Colonic mucosa (tissue), 4 donors: ENCODE results near the gene ZMIZ1. TPM values are rescaled to one million over a fixed set of nuclear protein-coding genes. Genes with fewer than 3 reads are reported as not detected.

Source experiments
- DNase-seq: peaks from one replicate; pipeline ENCODE4 v3.0.0-alpha.2; 2020
- H3K27ac ChIP-seq: fragments of 200-600 bp; one replicate; pipeline ENCODE4 v1.8.0; 2021
- H3K27me3 ChIP-seq: fragments of 200-600 bp; one replicate; pipeline ENCODE4 v1.8.0; 2021
- H3K36me3 ChIP-seq: fragments of 200-600 bp; one replicate; pipeline ENCODE4 v1.8.0; 2021
- H3K4me1 ChIP-seq: fragments of 200-600 bp; one replicate; pipeline ENCODE4 v1.8.0; 2021; ENCODE audit warnings: mild to moderate bottlenecking
- H3K4me3 ChIP-seq: fragments of 200-600 bp; one replicate; pipeline ENCODE4 v1.8.0; 2021
- H3K9ac ChIP-seq, 2 donors: one replicate each; pipeline ENCODE4 v1.7.0; 2013; ENCODE audit warnings: control low read depth in 2 of 2, low read depth in 2 of 2, low read length in 2 of 2
- H3K9me3 ChIP-seq: fragments of 200-600 bp; one replicate; pipeline ENCODE4 v1.8.0; 2021
- intact Hi-C: fragments of 100-400 bp; cut with DNase I; formaldehyde crosslinking; loops from one replicate; pipeline ENCODE4 v1.14.1; 2022
- total RNA-seq, 2 donors: library from RNA; stranded (reverse); fragmentation: NEBNext Ultra II Directional in 1 of 2; extraction: Animal tissue kit (Norgen Biotek cat#: 25700) in 1 of 2; gene quantifications; one replicate each; pipeline ENCODE4 v1.2.1, GENCODE V29; 2021
- TF ChIP-seq, protein P1 (sequence below): fragments of 200-600 bp; IDR thresholded peaks from one replicate; pipeline ENCODE4 v1.8.0; 2022; ENCODE audit warnings: antibody characterized with exemption, mild to moderate bottlenecking
- donor health status: healthy.
- donor health status: DM: no; HTN: no; CAD: no.
- donor health status: DM: no; HTN: no; CAD: no.

The ZMIZ1 gene
- total RNA-seq, 2 donors from 2014 or later = 51.0 to 54.0 TPM

DNA sequence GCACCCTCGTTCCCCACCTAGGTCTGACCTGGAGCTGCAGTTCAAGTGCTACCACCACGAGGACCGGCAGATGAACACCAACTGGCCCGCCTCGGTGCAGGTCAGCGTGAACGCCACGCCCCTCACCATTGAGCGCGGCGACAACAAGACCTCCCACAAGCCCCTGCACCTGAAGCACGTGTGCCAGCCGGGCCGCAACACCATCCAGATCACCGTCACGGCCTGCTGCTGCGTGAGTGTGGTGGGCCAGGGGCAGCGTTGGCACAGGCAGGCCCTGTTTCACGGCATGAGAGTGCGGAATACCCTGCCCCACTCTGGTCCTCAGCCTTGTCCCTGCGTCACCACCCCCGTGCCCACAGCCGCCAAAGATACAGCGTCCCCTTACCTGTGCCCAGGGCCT is 231.9 kb downstream of the ZMIZ1 start:
- peaks cover 14% of the 10 kb centered on the region for H3K36me3 ChIP-seq
- no peaks in the 10 kb centered on the region for H3K4me1 ChIP-seq
- no peak overlapping the region for H3K9ac ChIP-seq
- no peaks in the 10 kb centered on the region for H3K9me3 ChIP-seq
- intact Hi-C loops = no loop called here
- TF ChIP-seq, protein P1, sequence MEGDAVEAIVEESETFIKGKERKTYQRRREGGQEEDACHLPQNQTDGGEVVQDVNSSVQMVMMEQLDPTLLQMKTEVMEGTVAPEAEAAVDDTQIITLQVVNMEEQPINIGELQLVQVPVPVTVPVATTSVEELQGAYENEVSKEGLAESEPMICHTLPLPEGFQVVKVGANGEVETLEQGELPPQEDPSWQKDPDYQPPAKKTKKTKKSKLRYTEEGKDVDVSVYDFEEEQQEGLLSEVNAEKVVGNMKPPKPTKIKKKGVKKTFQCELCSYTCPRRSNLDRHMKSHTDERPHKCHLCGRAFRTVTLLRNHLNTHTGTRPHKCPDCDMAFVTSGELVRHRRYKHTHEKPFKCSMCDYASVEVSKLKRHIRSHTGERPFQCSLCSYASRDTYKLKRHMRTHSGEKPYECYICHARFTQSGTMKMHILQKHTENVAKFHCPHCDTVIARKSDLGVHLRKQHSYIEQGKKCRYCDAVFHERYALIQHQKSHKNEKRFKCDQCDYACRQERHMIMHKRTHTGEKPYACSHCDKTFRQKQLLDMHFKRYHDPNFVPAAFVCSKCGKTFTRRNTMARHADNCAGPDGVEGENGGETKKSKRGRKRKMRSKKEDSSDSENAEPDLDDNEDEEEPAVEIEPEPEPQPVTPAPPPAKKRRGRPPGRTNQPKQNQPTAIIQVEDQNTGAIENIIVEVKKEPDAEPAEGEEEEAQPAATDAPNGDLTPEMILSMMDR = no peak
- H3K27me3 ChIP-seq = no peaks in the 10 kb centered on the region
- no peak overlapping the region for H3K4me3 ChIP-seq
- no peak for DNase-seq
- H3K27ac ChIP-seq = no peak overlapping the region

DNA sequence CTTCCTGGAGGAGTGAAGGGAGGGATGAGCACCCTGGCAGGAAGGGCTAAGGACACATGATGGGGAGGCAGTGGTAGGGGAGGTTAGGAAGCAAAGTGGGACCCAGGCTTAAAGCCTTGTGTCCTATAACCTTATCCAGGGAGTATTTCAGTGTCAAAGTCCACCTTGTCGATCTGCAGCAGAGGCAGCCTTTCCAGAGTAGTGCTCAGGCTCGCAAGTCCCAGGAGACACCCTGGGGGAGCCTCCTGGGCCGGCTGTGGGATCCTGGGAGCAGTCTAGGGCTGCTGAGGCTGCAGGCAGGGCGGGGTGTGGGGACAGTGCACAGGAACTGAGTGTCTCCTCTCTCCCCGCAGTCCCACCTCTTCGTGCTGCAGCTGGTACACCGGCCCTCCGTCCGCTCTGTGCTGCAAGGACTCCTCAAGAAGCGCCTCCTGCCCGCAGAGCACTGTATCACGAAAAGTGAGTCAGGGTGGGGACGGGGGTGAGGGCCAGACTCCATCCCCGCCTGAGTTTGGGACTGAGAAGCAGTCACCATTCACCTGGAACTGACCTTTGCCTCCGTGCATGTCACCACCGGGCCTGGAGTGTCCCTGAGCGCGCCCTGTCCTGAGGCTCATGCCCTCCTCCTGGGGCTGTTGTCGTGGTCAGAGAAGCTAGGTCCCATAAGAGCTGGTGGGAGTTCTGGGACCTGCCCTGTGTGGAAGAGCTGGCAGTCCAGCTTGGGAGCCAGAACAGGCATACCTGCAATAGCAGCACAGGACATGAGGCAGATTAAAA is 233.2 kb downstream of the ZMIZ1 start:
- TF ChIP-seq, protein P1 = no peak
- no peak overlapping the region for H3K4me3 ChIP-seq
- no peaks in the 10 kb centered on the region for H3K9me3 ChIP-seq
- H3K36me3 ChIP-seq = peaks cover 25% of the 10 kb centered on the region
- no peaks in the 10 kb centered on the region for H3K4me1 ChIP-seq
- no peaks in the 10 kb centered on the region for H3K27me3 ChIP-seq
- intact Hi-C loops = no loop called here
- H3K9ac ChIP-seq = no peak overlapping the region
- H3K27ac ChIP-seq = no peak overlapping the region
- DNase-seq = no peak

DNA sequence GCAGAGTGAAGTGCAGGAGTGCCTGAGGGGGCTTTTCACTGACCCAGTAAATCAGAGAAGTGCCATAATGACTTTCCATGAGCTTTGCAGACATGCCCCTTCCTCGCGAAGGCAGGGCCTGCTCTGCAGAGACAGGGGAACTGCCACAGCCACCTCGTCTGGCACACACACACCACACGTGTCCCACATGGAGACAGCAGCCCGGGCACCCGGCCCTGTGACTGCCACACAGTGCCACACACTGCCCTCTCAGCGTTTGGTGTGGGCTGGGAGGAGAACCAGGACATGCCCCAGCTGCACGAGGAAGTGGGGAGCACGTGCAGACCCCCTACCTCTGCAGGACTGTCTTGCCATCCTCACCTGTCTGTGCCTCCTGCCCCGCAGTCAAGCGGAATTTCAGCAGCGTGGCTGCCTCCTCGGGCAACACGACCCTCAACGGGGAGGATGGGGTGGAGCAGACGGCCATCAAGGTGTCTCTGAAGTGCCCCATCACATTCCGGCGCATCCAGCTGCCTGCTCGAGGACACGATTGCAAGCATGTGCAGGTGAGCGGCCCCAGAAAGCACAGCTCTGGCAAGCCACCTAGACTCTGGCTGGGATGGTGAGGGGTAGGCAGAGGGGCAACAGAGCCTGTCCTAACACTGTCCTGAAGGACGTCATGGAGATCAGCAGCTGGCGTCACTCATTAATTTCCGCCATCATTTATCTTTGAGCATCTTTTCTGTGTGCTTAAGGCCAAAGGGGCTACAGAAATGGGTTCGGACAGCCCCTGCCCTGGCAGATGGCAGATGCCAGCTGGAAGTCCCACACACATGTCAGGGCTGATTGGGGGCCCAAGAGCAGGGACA is 235.1 kb downstream of the ZMIZ1 start:
- Histone ChIP-seq H3K9me3 (no peaks in the 10 kb centered on the region), H3K27ac (no peak overlapping the region), H3K36me3 (peaks cover 25% of the 10 kb centered on the region), H3K4me1 (no peaks in the 10 kb centered on the region), H3K4me3 (no peak overlapping the region), H3K27me3 (no peaks in the 10 kb centered on the region), H3K9ac (no peak overlapping the region)
- DNase-seq = no peak
- TF ChIP-seq, protein P1 = no peak
- intact Hi-C loops = no loop called here

DNA sequence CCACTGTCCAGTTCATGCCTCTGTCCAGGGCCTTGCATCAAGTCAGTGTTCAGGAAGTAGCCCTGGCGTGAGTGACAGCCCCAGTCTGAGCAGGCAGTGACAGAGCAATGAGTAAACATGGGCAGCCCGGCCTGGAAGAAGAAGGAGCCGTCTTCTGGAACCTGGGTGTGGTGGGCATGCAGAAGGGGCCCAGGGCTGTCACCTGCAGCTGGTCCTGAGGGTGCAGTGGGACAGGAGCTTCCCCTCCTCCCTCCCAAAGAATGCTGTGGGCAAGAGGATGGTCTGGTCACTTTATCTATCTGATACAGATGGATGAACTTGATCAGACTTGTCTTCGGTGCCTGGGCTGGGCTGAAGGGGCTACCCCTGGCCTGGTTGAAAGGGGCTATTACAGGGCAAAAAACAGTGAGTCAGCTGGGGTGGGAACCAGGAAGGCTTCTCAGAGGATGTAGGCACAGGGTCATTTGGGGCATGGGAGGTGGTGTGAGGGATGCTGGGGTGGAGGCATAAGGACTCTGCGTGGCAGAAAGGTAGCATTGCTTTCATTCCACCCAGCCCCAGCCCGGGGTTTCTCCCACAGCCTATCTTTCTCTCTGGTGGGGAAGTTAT is 235.8 kb downstream of the ZMIZ1 start:
- Histone ChIP-seq H3K9ac (no peak overlapping the region), H3K4me3 (no peak overlapping the region), H3K27ac (no peak overlapping the region), H3K9me3 (no peaks in the 10 kb centered on the region), H3K27me3 (no peaks in the 10 kb centered on the region), H3K4me1 (no peaks in the 10 kb centered on the region), H3K36me3 (peaks cover 25% of the 10 kb centered on the region)
- TF ChIP-seq, protein P1 = no peak
- DNase-seq = no peak
- intact Hi-C loops = no loop called here

DNA sequence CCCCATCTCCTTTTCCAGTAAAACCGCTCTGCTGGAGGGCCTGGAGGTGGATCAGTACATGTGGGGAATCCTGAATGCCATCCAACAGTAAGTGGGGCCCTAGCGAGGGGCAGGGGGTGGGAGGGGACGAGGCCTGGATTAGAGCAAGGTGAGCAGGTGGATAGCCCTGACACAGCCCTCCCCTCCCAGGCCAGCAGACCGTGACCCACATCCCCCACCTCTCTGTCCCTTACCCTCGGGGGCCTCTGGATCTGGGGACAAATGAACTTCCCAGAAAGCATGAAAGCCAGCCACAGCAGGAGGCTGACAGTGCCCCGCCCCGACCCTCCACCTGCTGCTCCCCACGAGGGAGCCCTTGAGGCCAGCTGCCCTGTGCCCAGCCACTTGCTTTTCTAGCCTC is 236.7 kb downstream of the ZMIZ1 start:
- no peak overlapping the region for H3K9ac ChIP-seq
- H3K36me3 ChIP-seq = peaks cover 21% of the 10 kb centered on the region
- TF ChIP-seq, protein P1 = no peak
- H3K27me3 ChIP-seq = no peaks in the 10 kb centered on the region
- intact Hi-C loops = no loop called here
- DNase-seq = no peak
- no peak overlapping the region for H3K27ac ChIP-seq
- H3K4me1 ChIP-seq = no peaks in the 10 kb centered on the region
- no peak overlapping the region for H3K4me3 ChIP-seq
- no peaks in the 10 kb centered on the region for H3K9me3 ChIP-seq
